ENCODE results near the gene BPTF. TPM values are rescaled to one million over a fixed set of nuclear protein-coding genes. Genes with fewer than 3 reads are reported as not detected.
"Not testable (repeated sequence)": the region's sequence is repeated elsewhere in the genome, so short reads cannot be mapped to it uniquely, and the experiment has no call there.

BPTF gene
- total RNA-seq, 2 experiments from 2014 or later: 117 to 125 TPM

GRCh38 chr17:67801626-67802175, 23.6 kb upstream of the BPTF start:
- no peaks in the 10 kb centered on the region for H3K36me3 ChIP-seq (ENCODE audit: insufficient read depth, low read length)
- TF ChIP-seq, protein P1, sequence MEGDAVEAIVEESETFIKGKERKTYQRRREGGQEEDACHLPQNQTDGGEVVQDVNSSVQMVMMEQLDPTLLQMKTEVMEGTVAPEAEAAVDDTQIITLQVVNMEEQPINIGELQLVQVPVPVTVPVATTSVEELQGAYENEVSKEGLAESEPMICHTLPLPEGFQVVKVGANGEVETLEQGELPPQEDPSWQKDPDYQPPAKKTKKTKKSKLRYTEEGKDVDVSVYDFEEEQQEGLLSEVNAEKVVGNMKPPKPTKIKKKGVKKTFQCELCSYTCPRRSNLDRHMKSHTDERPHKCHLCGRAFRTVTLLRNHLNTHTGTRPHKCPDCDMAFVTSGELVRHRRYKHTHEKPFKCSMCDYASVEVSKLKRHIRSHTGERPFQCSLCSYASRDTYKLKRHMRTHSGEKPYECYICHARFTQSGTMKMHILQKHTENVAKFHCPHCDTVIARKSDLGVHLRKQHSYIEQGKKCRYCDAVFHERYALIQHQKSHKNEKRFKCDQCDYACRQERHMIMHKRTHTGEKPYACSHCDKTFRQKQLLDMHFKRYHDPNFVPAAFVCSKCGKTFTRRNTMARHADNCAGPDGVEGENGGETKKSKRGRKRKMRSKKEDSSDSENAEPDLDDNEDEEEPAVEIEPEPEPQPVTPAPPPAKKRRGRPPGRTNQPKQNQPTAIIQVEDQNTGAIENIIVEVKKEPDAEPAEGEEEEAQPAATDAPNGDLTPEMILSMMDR (IDR thresholded peaks at IDR 0.05): no peak
- H3K27me3 ChIP-seq (ENCODE audit: control insufficient read depth in 1 of 2, insufficient read depth in 2 of 2, low read length in 2 of 2): no peaks in the 10 kb centered on the region
- H3K27ac ChIP-seq (ENCODE audit: low read depth in 1 of 2, low read length in 2 of 2): no peak overlapping the region
- ChIA-PET POLR2A (no interaction called here), CTCF (no interaction called here)
- H3K4me3 Mint-ChIP-seq: no peak overlapping the region
- no peaks in the 10 kb centered on the region for H3K27me3 Mint-ChIP-seq
- peaks cover 4% of the 10 kb centered on the region for H3K4me1 ChIP-seq (ENCODE audit: insufficient read depth, low read length)
- no peaks in the 10 kb centered on the region for H3K9me3 ChIP-seq (ENCODE audit: control insufficient read depth in 1 of 2, insufficient read depth in 1 of 2, low read length in 2 of 2)
- no peaks in the 10 kb centered on the region for H3K4me1 Mint-ChIP-seq (ENCODE audit: low read depth)
- ATAC-seq (ENCODE audit: poor library complexity) (no peak), DNase-seq (no peak)
- no peaks in the 10 kb centered on the region for H3K36me3 Mint-ChIP-seq (ENCODE audit: low read depth)
- intact Hi-C loops (cut with DNase I, micrococcal nuclease): no loop called here
- H3K9me3 Mint-ChIP-seq: no peaks in the 10 kb centered on the region
- H3K4me3 ChIP-seq (ENCODE audit: low read length): no peak overlapping the region
- no peak overlapping the region for H3K27ac Mint-ChIP-seq

DNA sequence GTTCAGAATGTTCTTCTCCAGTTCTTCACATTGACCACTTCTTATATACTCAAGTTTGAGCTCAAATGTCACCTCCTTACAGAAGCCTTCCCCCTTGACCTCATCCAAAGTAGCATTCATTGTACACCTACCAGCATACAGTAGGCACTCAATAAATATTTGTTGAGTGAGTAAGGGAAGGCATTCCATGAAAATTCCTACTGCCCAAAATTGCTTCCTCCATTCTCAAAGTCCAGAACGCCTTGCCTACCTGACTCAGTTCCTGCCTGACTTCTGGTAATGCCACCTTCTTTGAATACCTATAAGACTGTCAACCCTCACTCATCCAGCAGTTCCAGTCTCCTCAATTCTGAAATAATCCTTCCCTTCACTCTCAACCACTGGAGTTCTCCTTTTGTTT, 14.8 kb upstream of the BPTF start:
- peaks cover 10% of the 10 kb centered on the region for H3K27me3 Mint-ChIP-seq
- Histone ChIP-seq H3K4me3 (ENCODE audit: low read length) (no peak overlapping the region), H3K36me3 (ENCODE audit: insufficient read depth, low read length) (no peaks in the 10 kb centered on the region), H3K9me3 (ENCODE audit: control insufficient read depth in 1 of 2, insufficient read depth in 1 of 2, low read length in 2 of 2) (no peaks in the 10 kb centered on the region), H3K4me1 (ENCODE audit: insufficient read depth, low read length) (no peaks in the 10 kb centered on the region), H3K27me3 (ENCODE audit: control insufficient read depth in 1 of 2, insufficient read depth in 2 of 2, low read length in 2 of 2) (no peaks in the 10 kb centered on the region), H3K27ac (ENCODE audit: low read depth in 1 of 2, low read length in 2 of 2) (no peak overlapping the region)
- ChIA-PET POLR2A (no interaction called here), CTCF (no interaction called here)
- no peak overlapping the region for H3K27ac Mint-ChIP-seq
- TF ChIP-seq, protein P1 (IDR thresholded peaks at IDR 0.05): no peak
- ATAC-seq (ENCODE audit: poor library complexity): no peak
- no peaks in the 10 kb centered on the region for H3K36me3 Mint-ChIP-seq (ENCODE audit: low read depth)
- intact Hi-C loops (cut with DNase I, micrococcal nuclease): no loop called here
- no peaks in the 10 kb centered on the region for H3K4me1 Mint-ChIP-seq (ENCODE audit: low read depth)
- DNase-seq: no peak
- no peaks in the 10 kb centered on the region for H3K9me3 Mint-ChIP-seq
- no peak overlapping the region for H3K4me3 Mint-ChIP-seq

DNA sequence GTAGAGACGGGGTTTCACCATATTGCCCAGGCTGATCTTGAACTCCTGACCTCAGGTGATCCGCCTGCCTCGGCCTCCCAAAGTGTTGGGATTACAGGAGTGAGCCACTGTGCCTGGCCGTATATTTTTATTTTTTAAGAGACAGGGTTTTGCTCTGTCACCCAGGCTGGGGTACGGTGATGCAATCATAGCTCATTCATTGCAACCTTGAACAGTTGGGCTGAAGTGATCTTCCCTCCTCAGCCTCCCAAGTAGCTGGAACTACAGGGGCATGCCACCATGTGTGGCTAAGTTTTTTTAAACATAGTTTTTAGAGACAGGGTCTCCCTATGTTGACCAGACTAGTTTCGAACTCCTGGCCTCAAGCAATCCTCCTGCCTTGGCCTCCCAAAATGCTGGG, 12.9 kb upstream of the BPTF start:
- H3K9me3 Mint-ChIP-seq; H3K4me1 Mint-ChIP-seq (ENCODE audit: low read depth); H3K4me1 ChIP-seq (ENCODE audit: insufficient read depth, low read length); H3K27ac ChIP-seq (ENCODE audit: low read depth in 1 of 2, low read length in 2 of 2); CTCF ChIA-PET; H3K9me3 ChIP-seq (ENCODE audit: control insufficient read depth in 1 of 2, insufficient read depth in 1 of 2, low read length in 2 of 2); H3K4me3 Mint-ChIP-seq; H3K36me3 Mint-ChIP-seq (ENCODE audit: low read depth); H3K36me3 ChIP-seq (ENCODE audit: insufficient read depth, low read length); intact Hi-C loops (cut with DNase I, micrococcal nuclease); ATAC-seq (ENCODE audit: poor library complexity); H3K4me3 ChIP-seq (ENCODE audit: low read length); DNase-seq; POLR2A ChIA-PET; H3K27ac Mint-ChIP-seq; H3K27me3 ChIP-seq (ENCODE audit: control insufficient read depth in 1 of 2, insufficient read depth in 2 of 2, low read length in 2 of 2): not testable (repeated sequence)
- peaks cover 17% of the 10 kb centered on the region for H3K27me3 Mint-ChIP-seq

GRCh38 chr17:67813803-67814180, 11.5 kb upstream of the BPTF start:
- no peak overlapping the region for H3K4me3 ChIP-seq (ENCODE audit: low read length)
- no peaks in the 10 kb centered on the region for H3K36me3 Mint-ChIP-seq (ENCODE audit: low read depth)
- no peaks in the 10 kb centered on the region for H3K9me3 ChIP-seq (ENCODE audit: control insufficient read depth in 1 of 2, insufficient read depth in 1 of 2, low read length in 2 of 2)
- no peaks in the 10 kb centered on the region for H3K27me3 ChIP-seq (ENCODE audit: control insufficient read depth in 1 of 2, insufficient read depth in 2 of 2, low read length in 2 of 2)
- H3K36me3 ChIP-seq (ENCODE audit: insufficient read depth, low read length): no peaks in the 10 kb centered on the region
- DNase-seq (no peak), ATAC-seq (ENCODE audit: poor library complexity) (no peak)
- H3K4me1 ChIP-seq (ENCODE audit: insufficient read depth, low read length): no peaks in the 10 kb centered on the region
- H3K27ac Mint-ChIP-seq: no peak overlapping the region
- no peaks in the 10 kb centered on the region for H3K9me3 Mint-ChIP-seq
- ChIA-PET CTCF (no interaction called here), POLR2A (interaction anchor here (1.6 kb wide), 1 partner anchor 10 kb away, joined by 3 read pairs; no protein-coding TSS in a partner anchor)
- intact Hi-C loops (cut with DNase I, micrococcal nuclease): no loop called here
- H3K4me1 Mint-ChIP-seq (ENCODE audit: low read depth): no peaks in the 10 kb centered on the region
- no peak overlapping the region for H3K27ac ChIP-seq (ENCODE audit: low read depth in 1 of 2, low read length in 2 of 2)
- H3K4me3 Mint-ChIP-seq: no peak overlapping the region
- peaks cover 17% of the 10 kb centered on the region for H3K27me3 Mint-ChIP-seq
- TF ChIP-seq, protein P1 (IDR thresholded peaks at IDR 0.05): no peak

Measured in CD4-positive, alpha-beta T cell (primary cell).